HepG2 (cell line): ENCODE data around the gene LYZL6. TPM values are rescaled to one million over a fixed set of nuclear protein-coding genes. Genes with fewer than 3 reads are reported as not detected.

Experiments
- ATAC-seq: fragments of 200-7000 bp; cut with Tn5 transposase; 3 replicates; pipeline ENCODE4 v1.9.1; 2020; ENCODE audit warnings: mild to moderate bottlenecking, moderate library complexity
- BruUV-seq: library from RNA; stranded (reverse); fragments of 400-500 nt; replicated peaks from 2 replicates; lab custom pipeline; 2021; lab: Mats Ljungman, UMichigan
- CTCF ChIA-PET: fragments of 300-600 bp; formaldehyde crosslinking; extraction: SDS; loops from one replicate; lab custom pipeline; 2021; ENCODE audit warnings: low total read pairs, inconsistent platforms, low intra/inter-chr PET ratio; lab: Yijun Ruan, JAX
- POLR2A ChIA-PET: fragments of 350-600 bp; sonication (Branson Sonifier 250); formaldehyde crosslinking; loops from one replicate; lab custom pipeline; 2020; ENCODE audit warnings: antibody characterized with exemption, inconsistent platforms; lab: Yijun Ruan, JAX
- DNase-seq: peaks from one replicate; pipeline ENCODE4 v3.0.0-alpha.2; 2015; ENCODE audit warnings: low spot score
- FAIRE-seq: peaks from 3 replicates; lab custom pipeline; 2011; peaks lifted over from hg19 to GRCh38; lab: Jason Lieb, UNC
- H2AFZ ChIP-seq: one replicate; pipeline ENCODE4 v1.6.1; 2011; ENCODE audit warnings: low read length, inconsistent platforms
- H3K27ac ChIP-seq: fragments of 300-600 bp; 3 replicates; pipeline ENCODE4 v1.8.0; 2011; ENCODE audit warnings: mixed run types, mild to moderate bottlenecking, mixed read lengths, low read length, inconsistent platforms; ENCODE audit not compliant: insufficient read depth; ENCODE audit errors: extremely low read length
- H3K27me3 ChIP-seq, 2 experiments: fragments of 200-600 bp in 1 of 2; 2 replicates in 1 of 2; 3 replicates in 1 of 2; pipeline versions ENCODE4 v1.6.0 to v1.8.0; 2011; ENCODE audit warnings: low read length in 2 of 2, mild to moderate bottlenecking in 2 of 2, moderate library complexity in 2 of 2, inconsistent platforms in 1 of 2; ENCODE audit not compliant: insufficient read depth in 2 of 2, control insufficient read depth in 1 of 2
- H3K36me3 ChIP-seq, 2 experiments: fragments of 200-600 bp in 1 of 2; replicated peaks in 1 of 2; 2 replicates in 1 of 2; 3 replicates in 1 of 2; pipeline versions ENCODE4 v1.5.1 to v1.8.0; 2011; ENCODE audit warnings: low read length in 2 of 2, inconsistent platforms in 1 of 2; ENCODE audit not compliant: insufficient read depth in 2 of 2, control insufficient read depth in 1 of 2
- H3K4me1 ChIP-seq: 2 replicates; pipeline ENCODE4 v1.5.1; 2012; ENCODE audit warnings: low read length, inconsistent platforms; ENCODE audit not compliant: insufficient read depth
- H3K4me2 ChIP-seq: 2 replicates; pipeline ENCODE4 v1.6.0; 2011; ENCODE audit warnings: low read depth, low read length, inconsistent platforms
- H3K4me3 ChIP-seq, 3 experiments: fragments of 200-600 bp in 1 of 3; sonication (generic), shearing (Covaris generic) in 1 of 3; replicated peaks in 1 of 3; 2 replicates each; pipeline ENCODE4 v1.5.1; 2011 to 2016; ENCODE audit warnings: low read length in 3 of 3, inconsistent platforms in 2 of 3, low read depth in 2 of 3, mild to moderate bottlenecking in 2 of 3, control low read depth in 1 of 3, mixed read lengths in 1 of 3; ENCODE audit not compliant: insufficient read depth in 1 of 3
- H3K79me2 ChIP-seq: one replicate; pipeline ENCODE4 v1.6.1; 2011; ENCODE audit warnings: low read length, inconsistent platforms; ENCODE audit not compliant: insufficient read depth
- H3K9ac ChIP-seq: 2 replicates; pipeline ENCODE4 v1.6.0; 2011; ENCODE audit warnings: mild to moderate bottlenecking, low read depth, low read length, inconsistent platforms; ENCODE audit not compliant: insufficient read depth
- H3K9me3 ChIP-seq: 2 replicates; pipeline ENCODE4 v1.5.1; 2012; ENCODE audit warnings: mild to moderate bottlenecking, low read length
- H4K20me1 ChIP-seq: 2 replicates; pipeline ENCODE4 v1.6.0; 2011; ENCODE audit warnings: inconsistent platforms, mild to moderate bottlenecking, low read length, moderate library complexity; ENCODE audit not compliant: insufficient read depth
- ARID2 ChIP-seq: sonication (generic); formaldehyde crosslinking; IDR thresholded peaks from 2 replicates; pipeline ENCODE4 v1.8.1; 2022; ENCODE audit warnings: mild to moderate bottlenecking, missing genetic modification reagents, borderline replicate concordance
- ATF7-NPFF ChIP-seq: sonication (generic); formaldehyde crosslinking; IDR thresholded peaks from 2 replicates; pipeline ENCODE4 v1.8.1; 2023; ENCODE audit warnings: mild to moderate bottlenecking, low read depth, missing genetic modification reagents, moderate library complexity
- GLMP ChIP-seq: sonication (generic); formaldehyde crosslinking; IDR thresholded peaks from 2 replicates; pipeline ENCODE4 v1.9.0; 2021; ENCODE audit warnings: missing genetic modification reagents, mild to moderate bottlenecking, borderline replicate concordance
- GMEB1 ChIP-seq: sonication (generic); formaldehyde crosslinking; IDR thresholded peaks from 2 replicates; pipeline ENCODE4 v1.5.1; 2020; ENCODE audit warnings: missing genetic modification reagents, mild to moderate bottlenecking, borderline replicate concordance
- KAT2B ChIP-seq: fragments of 150-350 bp; IDR thresholded peaks from 2 replicates; pipeline ENCODE4 v1.6.1; 2014; ENCODE audit warnings: low read depth, low read length, borderline replicate concordance
- KMT2B ChIP-seq: IDR thresholded peaks from 2 replicates; pipeline ENCODE4 v1.6.1; 2016; ENCODE audit warnings: missing genetic modification reagents, missing compliant biosample characterization
- POLR2G ChIP-seq: fragments of 200-400 bp; formaldehyde crosslinking; IDR thresholded peaks from 2 replicates; pipeline ENCODE4 v1.6.1; 2018; ENCODE audit warnings: mild to moderate bottlenecking, low read depth, low read length, moderate library complexity
- RARG ChIP-seq: sonication (generic); formaldehyde crosslinking; IDR thresholded peaks from 2 replicates; pipeline ENCODE4 v1.4.0; 2020; ENCODE audit warnings: low read depth, mild to moderate bottlenecking, missing genetic modification reagents
- SSRP1 ChIP-seq: IDR thresholded peaks from 2 replicates; pipeline ENCODE4 v1.6.1; 2016; ENCODE audit warnings: control low read depth
- STAT5B ChIP-seq: sonication (generic); formaldehyde crosslinking; IDR thresholded peaks from 2 replicates; pipeline ENCODE4 v1.4.0; 2020; ENCODE audit warnings: missing genetic modification reagents
- TCF12 ChIP-seq, 2 experiments: fragments of 450-650 bp in 1 of 2; sonication (generic) in 1 of 2; formaldehyde crosslinking in 1 of 2; IDR thresholded peaks; 2 replicates each; pipeline versions ENCODE4 v1.6.1 to v1.8.0; 2017 to 2022; ENCODE audit warnings: antibody characterized with exemption in 1 of 2, mild to moderate bottlenecking in 1 of 2, missing genetic modification reagents in 1 of 2, moderate library complexity in 1 of 2
- ZNF431 ChIP-seq: sonication (generic); formaldehyde crosslinking; IDR thresholded peaks from 2 replicates; pipeline ENCODE4 v1.9.0; 2022; ENCODE audit warnings: missing genetic modification reagents, low read depth, mild to moderate bottlenecking, borderline replicate concordance
- ZSCAN12 ChIP-seq: sonication (generic); formaldehyde crosslinking; IDR thresholded peaks from 2 replicates; pipeline ENCODE4 v1.9.0; 2021; ENCODE audit warnings: mild to moderate bottlenecking, missing genetic modification reagents
- WGBS: methylation state at CpG from one replicate; pipeline ENCODE4 v1.1.6; 2017; ENCODE audit warnings: low lambda C conversion rate; 5-methylcytosine and 5-hydroxymethylcytosine counted together
- in situ Hi-C: cut with HindIII; loops from 2 replicates; pipeline ENCODE4 v1.10.0; 2017; ENCODE audit warnings: low pct_unique_long_range_greater_than_20kb; ENCODE audit not compliant: extremely low pct_ligation_motif_present
- intact Hi-C: fragments of 100-400 bp; cut with micrococcal nuclease; formaldehyde crosslinking; loops from one replicate; pipeline ENCODE4 v1.10.0; 2022; ENCODE audit not compliant: unreplicated experiment
- polyA plus RNA-seq, 8 experiments: library from polyadenylated mRNA; depleted of rRNA in 3 of 8; stranded (reverse) in 7 of 8; unstranded in 1 of 8; fragments of >200 nt; fragmentation: Illumina TruSeq in 4 of 8; extraction: Trizol in 4 of 8; gene quantifications; 2 replicates each; pipeline versions ENCODE4 v1.2.1 to v1.2.3, GENCODE V29; 2011 to 2016; ENCODE audit warnings: low read depth in 4 of 8, missing spikeins in 1 of 8, mixed read lengths in 1 of 8; ENCODE audit not compliant: insufficient read depth in 1 of 8
- total RNA-seq, 5 experiments: library from RNA; depleted of rRNA; stranded (reverse); fragments of >200 nt; fragmentation: Illumina TruSeq; extraction: Trizol; gene quantifications; 2 replicates each; pipeline ENCODE4 v1.2.3, GENCODE V29; 2016; ENCODE audit warnings: low read depth in 1 of 5
- TF ChIP-seq, protein P1 (sequence below): sonication (generic); formaldehyde crosslinking; conservative IDR thresholded peaks from 2 replicates; pipeline ENCODE4 v1.4.0; 2020; ENCODE audit warnings: mild to moderate bottlenecking, missing genetic modification reagents, moderate library complexity
- TF ChIP-seq, protein P2 (sequence below): sonication (generic); formaldehyde crosslinking; IDR thresholded peaks from 2 replicates; pipeline ENCODE4 v1.8.0; 2022; ENCODE audit warnings: missing genetic modification reagents, mild to moderate bottlenecking, borderline replicate concordance

Gene LYZL6
- total and polyA plus RNA-seq, 2 of the 13 experiments (the other 11 are each of a cell fraction or from before 2014, with no cell fraction given) = not detected

- TF ChIP-seq, protein P1, sequence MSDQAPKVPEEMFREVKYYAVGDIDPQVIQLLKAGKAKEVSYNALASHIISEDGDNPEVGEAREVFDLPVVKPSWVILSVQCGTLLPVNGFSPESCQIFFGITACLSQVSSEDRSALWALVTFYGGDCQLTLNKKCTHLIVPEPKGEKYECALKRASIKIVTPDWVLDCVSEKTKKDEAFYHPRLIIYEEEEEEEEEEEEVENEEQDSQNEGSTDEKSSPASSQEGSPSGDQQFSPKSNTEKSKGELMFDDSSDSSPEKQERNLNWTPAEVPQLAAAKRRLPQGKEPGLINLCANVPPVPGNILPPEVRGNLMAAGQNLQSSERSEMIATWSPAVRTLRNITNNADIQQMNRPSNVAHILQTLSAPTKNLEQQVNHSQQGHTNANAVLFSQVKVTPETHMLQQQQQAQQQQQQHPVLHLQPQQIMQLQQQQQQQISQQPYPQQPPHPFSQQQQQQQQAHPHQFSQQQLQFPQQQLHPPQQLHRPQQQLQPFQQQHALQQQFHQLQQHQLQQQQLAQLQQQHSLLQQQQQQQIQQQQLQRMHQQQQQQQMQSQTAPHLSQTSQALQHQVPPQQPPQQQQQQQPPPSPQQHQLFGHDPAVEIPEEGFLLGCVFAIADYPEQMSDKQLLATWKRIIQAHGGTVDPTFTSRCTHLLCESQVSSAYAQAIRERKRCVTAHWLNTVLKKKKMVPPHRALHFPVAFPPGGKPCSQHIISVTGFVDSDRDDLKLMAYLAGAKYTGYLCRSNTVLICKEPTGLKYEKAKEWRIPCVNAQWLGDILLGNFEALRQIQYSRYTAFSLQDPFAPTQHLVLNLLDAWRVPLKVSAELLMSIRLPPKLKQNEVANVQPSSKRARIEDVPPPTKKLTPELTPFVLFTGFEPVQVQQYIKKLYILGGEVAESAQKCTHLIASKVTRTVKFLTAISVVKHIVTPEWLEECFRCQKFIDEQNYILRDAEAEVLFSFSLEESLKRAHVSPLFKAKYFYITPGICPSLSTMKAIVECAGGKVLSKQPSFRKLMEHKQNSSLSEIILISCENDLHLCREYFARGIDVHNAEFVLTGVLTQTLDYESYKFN = no peak
Observed at GRCh38 chr17:35900708-35901480, 42.6 kb downstream of the LYZL6 start (continued).

- no peaks in the 10 kb centered on the region for H3K79me2 ChIP-seq
- TF ChIP-seq ZNF431 (CRISPR knock-in tag) = no peak
- no peak for TF ChIP-seq KAT2B
- no peak for TF ChIP-seq STAT5B (CRISPR knock-in tag)
- no peak for TF ChIP-seq GLMP (CRISPR knock-in tag)
- no peak for TF ChIP-seq ATF7-NPFF
- no peak for TF ChIP-seq TCF12 (IDR thresholded peaks at IDR 0.05)
- TF ChIP-seq TCF12 (CRISPR knock-in tag; IDR thresholded peaks at IDR 0.05) = no peak
- TF ChIP-seq KMT2B (CRISPR knock-in tag) = no peak
- TF ChIP-seq POLR2G = no peak
- no peak for TF ChIP-seq RARG
- TF ChIP-seq GMEB1 = no peak
- no peak for TF ChIP-seq ARID2 (CRISPR knock-in tag)
- TF ChIP-seq, protein P2, sequence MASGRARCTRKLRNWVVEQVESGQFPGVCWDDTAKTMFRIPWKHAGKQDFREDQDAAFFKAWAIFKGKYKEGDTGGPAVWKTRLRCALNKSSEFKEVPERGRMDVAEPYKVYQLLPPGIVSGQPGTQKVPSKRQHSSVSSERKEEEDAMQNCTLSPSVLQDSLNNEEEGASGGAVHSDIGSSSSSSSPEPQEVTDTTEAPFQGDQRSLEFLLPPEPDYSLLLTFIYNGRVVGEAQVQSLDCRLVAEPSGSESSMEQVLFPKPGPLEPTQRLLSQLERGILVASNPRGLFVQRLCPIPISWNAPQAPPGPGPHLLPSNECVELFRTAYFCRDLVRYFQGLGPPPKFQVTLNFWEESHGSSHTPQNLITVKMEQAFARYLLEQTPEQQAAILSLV (CRISPR knock-in tag) = no peak
- no peak for TF ChIP-seq ZSCAN12 (CRISPR knock-in tag)
- TF ChIP-seq SSRP1 (CRISPR knock-in tag) = no peak
- TF ChIP-seq, all 625 proteins: peak for 0
- CTCF ChIA-PET = no interaction called here
- no TSS peak for BruUV-seq
- DNase-seq (no peak), FAIRE-seq (no peak), ATAC-seq (no peak)
- H3K4me1 ChIP-seq = no peaks in the 10 kb centered on the region
- no peaks in the 10 kb centered on the region for H4K20me1 ChIP-seq
- no peak overlapping the region for H3K4me2 ChIP-seq
- in situ Hi-C loops = no loop called here
- no peaks in the 10 kb centered on the region; a peak in 1 of 5 replicates for H3K27me3 ChIP-seq
- H3K36me3 ChIP-seq = no peaks in the 10 kb centered on the region
- no peak overlapping the region for H2AFZ ChIP-seq
- WGBS = 38% methylated on average over 5 of the region's 5 CpGs
- no peak overlapping the region for H3K4me3 ChIP-seq
- no peak overlapping the region for H3K9ac ChIP-seq
- no peaks in the 10 kb centered on the region for H3K9me3 ChIP-seq
- intact Hi-C loops = no loop called here
- POLR2A ChIA-PET = no interaction called here
- H3K27ac ChIP-seq = no peak overlapping the region
Observed at GRCh38 chr17:35900280-35900679, 43.2 kb downstream of the LYZL6 start.
